ENCODE measurements around the gene CSF3R. TPM values are rescaled to one million over a fixed set of nuclear protein-coding genes. Genes with fewer than 3 reads are reported as not detected.

Gene CSF3R
- total and polyA plus RNA-seq, 9 of the 15 experiments (the other 6 are each of a cell fraction or from before 2014, with no cell fraction given), result 0.21 to 0.86 (median 0.40) TPM; not detected in 1

DNA sequence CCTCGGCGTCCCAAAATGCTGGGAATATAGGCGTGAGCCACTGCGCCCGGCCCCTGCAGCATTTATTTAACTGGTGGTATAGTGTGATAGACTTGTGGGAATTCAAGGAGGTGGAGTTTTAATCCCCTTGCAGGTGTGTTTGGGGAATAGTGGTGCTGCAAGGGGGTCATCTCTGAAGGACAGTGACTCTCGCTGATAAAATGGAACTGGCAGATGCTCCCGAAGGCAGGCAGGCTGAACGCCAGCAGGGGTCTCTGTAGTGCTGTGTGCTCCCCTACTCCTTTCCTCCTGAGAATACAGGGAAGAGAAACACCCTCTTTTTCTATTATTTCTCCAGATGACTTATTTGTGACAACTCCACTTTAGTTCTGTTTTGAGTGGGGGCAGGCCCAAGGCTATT is 36.4 kb downstream of the CSF3R start (continued):
- TF ChIP-seq CSDE1 (IDR thresholded peaks at IDR 0.05) (no peak), RCOR1 (IDR thresholded peaks at IDR 0.05; ENCODE audit: borderline replicate concordance in 1 of 2, low read depth in 2 of 2, low read length in 2 of 2) (peak in 1 of 2 experiments; percentile 70; a peak in 2 of 4 replicates), PHF8 (IDR thresholded peaks at IDR 0.05; ENCODE audit: borderline replicate concordance, low read length) (no peak), TEAD1 (CRISPR knock-in tag; IDR thresholded peaks at IDR 0.05) (no peak), ZC3H8 (IDR thresholded peaks at IDR 0.05) (no peak), SMARCA5 (IDR thresholded peaks at IDR 0.05) (no peak), TFE3 (CRISPR knock-in tag; IDR thresholded peaks at IDR 0.05) (no peak), NFXL1 (CRISPR knock-in tag; IDR thresholded peaks at IDR 0.05) (no peak), TEAD4 (IDR thresholded peaks at IDR 0.05; ENCODE audit: low read length) (no peak), TEAD4 (CRISPR knock-in tag; IDR thresholded peaks at IDR 0.05; ENCODE audit: borderline replicate concordance) (no peak), ZNF384 (IDR thresholded peaks at IDR 0.05; ENCODE audit: low read depth, low read length) (0 out of 2 replicates have a peak, but pooled peaks have one; percentile 23), ZNF217 (CRISPR knock-in tag; IDR thresholded peaks at IDR 0.05) (no peak), TCF7L2 (IDR thresholded peaks at IDR 0.05; ENCODE audit: low read depth, low read length) (no peak), ZNF121 (CRISPR knock-in tag; conservative IDR thresholded peaks at IDR 0.05) (no peak), KLF13 (tag; IDR thresholded peaks at IDR 0.05; ENCODE audit: borderline replicate concordance, low read depth) (peak; percentile 17; the same call in 1 of the 2 replicates), L3MBTL2 (IDR thresholded peaks at IDR 0.05) (no peak), CBX3 (IDR thresholded peaks at IDR 0.05; ENCODE audit: borderline replicate concordance in 1 of 2, low read length in 2 of 2) (no peak), MCM3 (IDR thresholded peaks at IDR 0.05) (no peak), NR1H2 (CRISPR knock-in tag; IDR thresholded peaks at IDR 0.05) (no peak), SETDB1 (IDR thresholded peaks at IDR 0.05; ENCODE audit: low read length) (no peak)
- TF ChIP-seq, protein P1, sequence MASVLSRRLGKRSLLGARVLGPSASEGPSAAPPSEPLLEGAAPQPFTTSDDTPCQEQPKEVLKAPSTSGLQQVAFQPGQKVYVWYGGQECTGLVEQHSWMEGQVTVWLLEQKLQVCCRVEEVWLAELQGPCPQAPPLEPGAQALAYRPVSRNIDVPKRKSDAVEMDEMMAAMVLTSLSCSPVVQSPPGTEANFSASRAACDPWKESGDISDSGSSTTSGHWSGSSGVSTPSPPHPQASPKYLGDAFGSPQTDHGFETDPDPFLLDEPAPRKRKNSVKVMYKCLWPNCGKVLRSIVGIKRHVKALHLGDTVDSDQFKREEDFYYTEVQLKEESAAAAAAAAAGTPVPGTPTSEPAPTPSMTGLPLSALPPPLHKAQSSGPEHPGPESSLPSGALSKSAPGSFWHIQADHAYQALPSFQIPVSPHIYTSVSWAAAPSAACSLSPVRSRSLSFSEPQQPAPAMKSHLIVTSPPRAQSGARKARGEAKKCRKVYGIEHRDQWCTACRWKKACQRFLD (CRISPR knock-in tag; IDR thresholded peaks at IDR 0.05), result no peak
- TF ChIP-seq, protein P2, sequence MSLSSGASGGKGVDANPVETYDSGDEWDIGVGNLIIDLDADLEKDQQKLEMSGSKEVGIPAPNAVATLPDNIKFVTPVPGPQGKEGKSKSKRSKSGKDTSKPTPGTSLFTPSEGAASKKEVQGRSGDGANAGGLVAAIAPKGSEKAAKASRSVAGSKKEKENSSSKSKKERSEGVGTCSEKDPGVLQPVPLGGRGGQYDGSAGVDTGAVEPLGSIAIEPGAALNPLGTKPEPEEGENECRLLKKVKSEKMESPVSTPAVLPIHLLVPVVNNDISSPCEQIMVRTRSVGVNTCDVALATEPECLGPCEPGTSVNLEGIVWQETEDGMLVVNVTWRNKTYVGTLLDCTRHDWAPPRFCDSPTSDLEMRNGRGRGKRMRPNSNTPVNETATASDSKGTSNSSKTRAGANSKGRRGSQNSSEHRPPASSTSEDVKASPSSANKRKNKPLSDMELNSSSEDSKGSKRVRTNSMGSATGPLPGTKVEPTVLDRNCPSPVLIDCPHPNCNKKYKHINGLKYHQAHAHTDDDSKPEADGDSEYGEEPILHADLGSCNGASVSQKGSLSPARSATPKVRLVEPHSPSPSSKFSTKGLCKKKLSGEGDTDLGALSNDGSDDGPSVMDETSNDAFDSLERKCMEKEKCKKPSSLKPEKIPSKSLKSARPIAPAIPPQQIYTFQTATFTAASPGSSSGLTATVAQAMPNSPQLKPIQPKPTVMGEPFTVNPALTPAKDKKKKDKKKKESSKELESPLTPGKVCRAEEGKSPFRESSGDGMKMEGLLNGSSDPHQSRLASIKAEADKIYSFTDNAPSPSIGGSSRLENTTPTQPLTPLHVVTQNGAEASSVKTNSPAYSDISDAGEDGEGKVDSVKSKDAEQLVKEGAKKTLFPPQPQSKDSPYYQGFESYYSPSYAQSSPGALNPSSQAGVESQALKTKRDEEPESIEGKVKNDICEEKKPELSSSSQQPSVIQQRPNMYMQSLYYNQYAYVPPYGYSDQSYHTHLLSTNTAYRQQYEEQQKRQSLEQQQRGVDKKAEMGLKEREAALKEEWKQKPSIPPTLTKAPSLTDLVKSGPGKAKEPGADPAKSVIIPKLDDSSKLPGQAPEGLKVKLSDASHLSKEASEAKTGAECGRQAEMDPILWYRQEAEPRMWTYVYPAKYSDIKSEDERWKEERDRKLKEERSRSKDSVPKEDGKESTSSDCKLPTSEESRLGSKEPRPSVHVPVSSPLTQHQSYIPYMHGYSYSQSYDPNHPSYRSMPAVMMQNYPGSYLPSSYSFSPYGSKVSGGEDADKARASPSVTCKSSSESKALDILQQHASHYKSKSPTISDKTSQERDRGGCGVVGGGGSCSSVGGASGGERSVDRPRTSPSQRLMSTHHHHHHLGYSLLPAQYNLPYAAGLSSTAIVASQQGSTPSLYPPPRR (CRISPR knock-in tag; IDR thresholded peaks at IDR 0.05; ENCODE audit: borderline replicate concordance), result no peak
- TF ChIP-seq, protein P3, sequence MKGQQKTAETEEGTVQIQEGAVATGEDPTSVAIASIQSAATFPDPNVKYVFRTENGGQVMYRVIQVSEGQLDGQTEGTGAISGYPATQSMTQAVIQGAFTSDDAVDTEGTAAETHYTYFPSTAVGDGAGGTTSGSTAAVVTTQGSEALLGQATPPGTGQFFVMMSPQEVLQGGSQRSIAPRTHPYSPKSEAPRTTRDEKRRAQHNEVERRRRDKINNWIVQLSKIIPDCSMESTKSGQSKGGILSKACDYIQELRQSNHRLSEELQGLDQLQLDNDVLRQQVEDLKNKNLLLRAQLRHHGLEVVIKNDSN (CRISPR knock-in tag; IDR thresholded peaks at IDR 0.05), result no peak

All from K562 (cell line).